GM19025 (cell line): Measurements from ENCODE around the gene TPP1.

ENCODE experiments used
- ATAC-seq: cut with Tn5 transposase; IDR thresholded peaks from one replicate; pipeline ENCODE4 v1.9.1; 2021; ENCODE audit warnings: mild to moderate bottlenecking, low read depth, moderate library complexity; ENCODE audit not compliant: unreplicated experiment

The TPP1 gene

GRCh38 chr11:6612213-6613041 is 6.8 kb downstream of the TPP1 start, which contains the start of gene TAF10:
Gene TAF10, minus strand, starts transcription at chr11:6612216. Its CDS starts 27 bp downstream, at chr11:6612189.
- peak; percentile 89 for ATAC-seq

- peak; percentile 21 for ATAC-seq
Observed at GRCh38 chr11:6611963-6612212, 7.3 kb downstream of the TPP1 start.

- ATAC-seq = no peak
Observed at GRCh38 chr11:6611092-6611962, 7.9 kb downstream of the TPP1 start.

GRCh38 chr11:6610591-6610990 is 8.6 kb downstream of the TPP1 start:
- no peak for ATAC-seq

- ATAC-seq = no peak
Observed at GRCh38 chr11:6609502-6610015, 9.7 kb downstream of the TPP1 start.

GRCh38 chr11:6608726-6609501 is 10.3 kb downstream of the TPP1 start:
- ATAC-seq = no peak

GRCh38 chr11:6608011-6608410 is 11.2 kb downstream of the TPP1 start:
- no peak for ATAC-seq

GRCh38 chr11:6607190-6607795 is 11.9 kb downstream of the TPP1 start:
- no peak for ATAC-seq

DNA sequence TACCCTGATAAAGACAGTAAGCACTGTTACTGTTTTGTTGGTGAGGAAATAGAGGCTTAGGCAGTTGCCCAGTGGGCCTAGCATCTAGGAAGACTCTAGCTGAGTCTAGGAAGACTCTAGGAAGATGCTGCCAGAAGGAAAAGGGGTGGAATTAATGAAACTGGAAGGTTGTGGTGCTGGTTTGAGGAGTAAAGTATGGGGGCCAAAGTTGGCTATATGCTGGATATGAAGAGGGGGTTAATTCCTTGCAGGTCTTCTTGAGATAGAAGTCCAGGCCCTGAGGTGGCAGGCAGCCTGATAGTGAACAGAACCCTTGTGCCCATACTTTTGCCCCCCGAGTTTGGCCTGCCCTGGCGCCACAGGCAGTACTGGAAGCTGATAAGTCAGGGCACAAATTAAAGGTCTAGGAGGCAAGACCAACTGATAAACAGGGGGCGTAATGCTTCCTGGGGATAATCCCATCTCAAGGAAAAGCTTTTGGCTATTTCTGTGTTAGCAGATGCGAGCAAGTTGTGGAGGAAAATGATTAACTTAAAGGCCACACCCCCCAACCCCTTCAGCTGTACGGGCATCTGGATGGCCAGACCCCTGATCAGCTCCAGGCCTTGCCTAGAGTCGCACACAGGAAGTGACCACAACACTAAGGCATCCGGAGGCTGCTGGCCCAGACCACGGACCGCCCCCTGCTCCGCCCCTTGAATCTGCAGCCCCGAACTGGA is 12.6 kb downstream of the TPP1 start:
- ATAC-seq = peak; percentile 33

DNA sequence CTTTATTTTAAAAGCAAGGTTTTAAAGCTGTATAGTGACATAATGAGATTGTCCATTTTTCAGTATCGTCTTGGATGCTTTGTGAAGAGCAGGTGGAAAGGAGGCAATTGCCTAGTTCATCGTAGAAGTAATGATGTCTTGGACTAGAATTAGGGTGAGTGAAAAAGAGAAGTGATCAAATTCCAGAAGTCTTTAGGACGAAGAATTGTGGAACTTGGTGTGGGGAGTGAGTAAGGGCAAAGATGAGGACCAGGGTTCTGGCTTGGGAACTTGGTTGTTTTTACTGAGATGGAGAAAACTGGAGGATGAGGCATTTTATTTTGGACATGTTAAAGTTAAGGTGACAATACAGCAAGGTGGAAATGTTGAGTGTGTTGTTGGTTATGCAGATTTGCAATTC is 14.4 kb downstream of the TPP1 start:
- no peak for ATAC-seq

DNA sequence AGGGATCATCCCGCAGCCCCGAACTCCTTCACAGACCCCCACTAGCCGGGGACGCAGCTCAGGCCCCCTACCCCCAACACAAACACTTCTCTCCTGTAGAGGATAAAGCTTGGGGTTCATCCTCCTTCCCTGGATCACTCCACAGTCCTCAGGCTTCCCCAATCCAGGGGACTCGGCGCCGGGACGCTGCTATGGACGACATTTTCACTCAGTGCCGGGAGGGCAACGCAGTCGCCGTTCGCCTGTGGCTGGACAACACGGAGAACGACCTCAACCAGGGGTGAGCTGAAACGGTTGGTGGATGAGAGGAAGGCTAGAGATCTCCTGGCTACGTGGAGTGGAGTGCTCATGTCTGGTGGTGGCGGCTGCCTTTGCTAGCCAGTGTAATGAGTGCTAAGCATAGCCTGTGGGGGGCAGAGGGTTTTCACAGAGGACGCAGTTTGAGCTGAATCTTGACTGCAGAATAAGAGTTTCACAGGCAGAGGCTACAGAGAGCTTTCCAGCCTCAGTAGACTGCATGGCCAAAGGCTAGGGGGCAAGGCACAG is 15.1 kb downstream of the TPP1 start:
- ATAC-seq = peak; percentile 24

DNA sequence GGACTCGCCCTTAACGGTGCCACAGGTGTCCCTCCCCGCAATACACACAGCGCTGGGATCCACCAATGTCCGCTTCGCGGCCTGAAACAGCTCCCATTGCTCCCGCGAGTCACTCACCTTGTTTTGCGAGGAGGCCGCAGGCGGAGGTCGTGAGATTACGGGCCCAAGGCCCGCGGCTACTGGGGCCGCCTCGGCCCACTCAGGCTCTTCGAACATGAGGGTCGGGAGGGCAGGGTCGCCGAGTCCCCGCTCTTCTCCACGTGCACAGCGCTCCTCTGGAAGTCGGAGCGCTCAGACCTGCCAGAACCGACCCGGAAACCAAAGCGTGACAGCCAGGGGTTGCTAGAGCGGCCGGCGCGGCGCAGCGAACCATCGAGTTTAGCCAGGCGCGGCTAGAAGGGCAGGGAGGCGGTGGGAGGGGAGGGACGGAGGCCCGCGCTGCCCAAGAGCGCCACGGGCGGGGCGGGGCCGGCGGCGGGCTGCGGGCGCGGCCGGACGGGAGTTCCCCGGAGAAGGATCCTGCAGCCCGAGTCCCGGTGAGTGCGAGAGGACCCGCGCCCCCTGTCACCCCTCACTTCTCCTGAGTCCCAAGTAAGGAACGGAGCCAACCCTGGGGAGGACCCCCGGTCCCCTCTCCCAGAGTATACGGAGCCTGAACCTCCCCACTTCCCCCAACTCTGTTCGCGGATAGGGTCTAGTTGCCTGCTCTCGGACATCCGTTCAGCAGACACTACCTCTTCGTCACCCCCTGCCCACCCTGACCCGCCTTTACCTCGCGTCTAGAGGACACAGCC is 15.7 kb downstream of the TPP1 start, which contains the start of the genes ILK and RRP8:
Gene ILK (plus strand): TSS at position 488 of the 794 bp plus-strand sequence. CDS start 498 bp downstream, outside the sequence.
Gene RRP8 (minus strand): TSS at position 330 of the 794 bp plus-strand sequence. CDS start 114 bp downstream, at position 216.
- peak; percentile 78 for ATAC-seq

DNA sequence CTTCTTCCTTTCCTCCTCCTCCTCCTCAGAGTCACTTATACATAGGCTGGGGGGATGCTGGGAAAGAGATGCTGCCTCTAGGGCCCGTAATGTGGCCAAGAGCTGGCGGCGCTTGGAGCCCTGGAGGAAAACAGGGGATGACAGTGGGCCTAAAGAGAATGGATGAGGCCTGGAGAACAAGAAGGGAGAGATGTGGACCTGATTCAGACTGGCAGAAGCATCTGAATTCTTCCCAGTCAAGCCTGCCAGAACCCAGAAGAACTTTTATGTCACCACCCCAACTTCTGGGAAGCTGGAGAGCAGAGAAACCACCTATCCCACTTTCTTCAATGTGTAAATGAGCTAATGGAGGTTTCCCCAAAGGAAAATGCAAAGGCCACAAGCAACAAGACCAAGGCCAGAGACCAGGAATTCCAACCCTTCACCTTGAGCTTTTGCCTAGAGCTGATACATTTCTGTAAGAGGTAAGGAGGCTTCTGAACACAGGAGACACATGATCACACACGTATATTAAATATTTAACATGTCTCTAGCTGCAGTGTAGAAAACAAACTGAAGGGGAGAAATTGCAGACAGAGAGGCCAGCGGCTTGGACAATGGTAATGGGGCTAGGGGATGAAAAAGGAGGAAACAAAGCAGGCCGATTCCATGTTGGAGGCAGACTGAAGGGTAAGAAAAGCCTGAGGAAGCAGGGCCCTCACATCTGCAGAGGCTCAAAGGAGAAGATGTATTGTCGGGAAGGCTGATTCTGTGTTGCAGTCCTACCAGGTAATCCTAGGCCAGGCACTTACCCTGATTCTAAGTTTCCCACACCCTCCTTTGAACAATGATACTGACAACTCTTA is 16.9 kb downstream of the TPP1 start:
- ATAC-seq = no peak

DNA sequence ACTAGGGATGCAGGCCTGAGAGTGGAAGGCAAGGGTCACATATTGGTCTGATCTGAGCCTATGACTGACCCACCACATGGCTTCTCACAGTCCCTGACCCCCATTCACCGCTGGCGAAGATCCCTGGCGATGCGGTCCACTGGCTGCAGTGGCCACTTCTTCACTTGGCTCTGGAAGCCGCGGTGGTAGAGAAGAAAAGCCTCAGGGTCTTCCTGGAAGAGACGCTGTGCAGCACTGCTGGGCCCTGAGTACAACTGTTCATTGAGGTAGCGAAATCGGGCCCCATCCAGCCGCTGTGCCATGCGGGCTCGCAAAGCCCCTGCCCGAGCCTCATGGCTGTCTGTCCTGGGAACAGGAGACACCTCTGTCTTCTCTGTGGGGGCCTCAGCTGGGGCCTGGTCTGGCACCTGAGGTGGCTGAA is 18.2 kb downstream of the TPP1 start:
- ATAC-seq = no peak

GRCh38 chr11:6599881-6600390 is 19.3 kb downstream of the TPP1 start:
- ATAC-seq = no peak

- no peak for ATAC-seq
Observed at GRCh38 chr11:6599449-6599848, 19.8 kb downstream of the TPP1 start.

DNA sequence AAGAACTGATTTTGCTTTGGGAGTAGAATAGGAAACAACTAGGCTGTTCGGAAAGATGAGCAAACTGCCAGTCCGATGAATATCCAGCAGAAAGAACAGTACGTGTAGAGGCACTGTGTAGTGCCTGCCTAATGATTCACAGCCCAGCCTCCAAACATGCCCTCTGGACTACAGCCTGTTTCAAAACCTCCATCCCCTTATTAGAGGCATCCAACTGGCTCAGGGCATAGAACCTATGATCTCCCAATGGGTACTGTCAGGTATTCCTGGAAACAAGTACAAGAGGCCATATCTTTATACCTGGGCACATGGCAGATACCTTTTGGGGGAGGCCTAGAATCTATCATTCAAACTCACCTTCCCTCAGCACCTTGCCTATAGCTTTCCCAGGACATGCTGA is 20.7 kb downstream of the TPP1 start:
- no peak for ATAC-seq
